Endothelial cell of umbilical vein (primary cell): ENCODE measurements around the gene ANO9. TPM values are rescaled to one million over a fixed set of nuclear protein-coding genes. Genes with fewer than 3 reads are reported as not detected.
A peak's percentile ranks its signal among the peaks of the same experiment; 100 is the strongest.

ENCODE experiments used
- BruUV-seq: library from RNA; stranded (reverse); fragments of 400-500 nt; replicated peaks from 2 replicates; lab custom pipeline; 2021; lab: Mats Ljungman, UMichigan
- CTCF ChIA-PET: fragments of 300-600, 350-600 bp; sonication (Branson Sonifier 250); formaldehyde crosslinking; loops from one replicate; lab custom pipeline; 2021; ENCODE audit warnings: antibody characterized with exemption, inconsistent platforms; lab: Charles Lee
- POLR2A ChIA-PET: fragments of 300-600, 350-600 bp; sonication (Branson Sonifier 250); formaldehyde crosslinking; loops from one replicate; lab custom pipeline; 2021; ENCODE audit warnings: antibody characterized with exemption, inconsistent platforms; lab: Charles Lee
- DNase-seq: peaks from one replicate; pipeline ENCODE4 v3.0.0-alpha.2; 2011; ENCODE audit warnings: low read depth, low spot score
- FAIRE-seq: peaks from 2 replicates; lab custom pipeline; 2011; peaks lifted over from hg19 to GRCh38; lab: Jason Lieb, UNC
- H2AFZ ChIP-seq: 2 replicates; pipeline ENCODE4 v1.6.0; 2012; ENCODE audit warnings: low read depth, low read length, control low read depth, inconsistent platforms
- H3K27ac ChIP-seq: 2 replicates; pipeline ENCODE4 v1.5.1; 2011; ENCODE audit warnings: low read depth, mild to moderate bottlenecking, control low read depth, low read length, moderate library complexity; ENCODE audit not compliant: insufficient read depth
- H3K27me3 ChIP-seq, 2 experiments: 2 replicates each; pipeline versions ENCODE4 v1.6.0 to v1.6.1; 2011; ENCODE audit warnings: low read length in 2 of 2, mixed read lengths in 1 of 2; ENCODE audit not compliant: control insufficient read depth in 2 of 2, insufficient read depth in 2 of 2
- H3K36me3 ChIP-seq, 2 experiments: 2 replicates in 1 of 2; 3 replicates in 1 of 2; pipeline ENCODE4 v1.5.1; 2011; ENCODE audit warnings: low read length in 2 of 2, mild to moderate bottlenecking in 1 of 2, moderate library complexity in 1 of 2; ENCODE audit not compliant: control insufficient read depth in 2 of 2, insufficient read depth in 2 of 2; ENCODE audit errors: extremely low read depth in 1 of 2
- H3K4me1 ChIP-seq: 3 replicates; pipeline ENCODE4 v1.5.1; 2011; ENCODE audit warnings: mild to moderate bottlenecking, low read length; ENCODE audit not compliant: control insufficient read depth, insufficient read depth; ENCODE audit errors: extremely low read depth
- H3K4me2 ChIP-seq: 2 replicates; pipeline ENCODE4 v1.6.1; 2011; ENCODE audit warnings: low read length, control low read depth, mixed read lengths; ENCODE audit not compliant: insufficient read depth
- H3K4me3 ChIP-seq, 3 experiments: fragments of 200-600 bp in 1 of 3; sonication (generic), shearing (Covaris generic) in 1 of 3; replicated peaks in 1 of 3; 2 replicates each; pipeline ENCODE4 v1.5.1; 2011 to 2016; ENCODE audit warnings: control low read depth in 3 of 3, low read length in 3 of 3, mild to moderate bottlenecking in 2 of 3, inconsistent platforms in 1 of 3, low read depth in 1 of 3, moderate library complexity in 1 of 3; ENCODE audit not compliant: insufficient read depth in 1 of 3
- H3K79me2 ChIP-seq: 2 replicates; pipeline ENCODE4 v1.6.0; 2012; ENCODE audit warnings: low read length, inconsistent platforms; ENCODE audit not compliant: control insufficient read depth, insufficient read depth
- H3K9ac ChIP-seq: replicated peaks from 2 replicates; pipeline ENCODE3; 2011; ENCODE audit warnings: low read length, control low read depth; ENCODE audit not compliant: insufficient read depth; ENCODE audit errors: extremely low read depth
- H3K9me1 ChIP-seq: replicated peaks from 3 replicates; pipeline ENCODE4 v1.6.0; 2011; ENCODE audit warnings: mild to moderate bottlenecking, low read length; ENCODE audit not compliant: control insufficient read depth, insufficient read depth; ENCODE audit errors: extremely low read depth
- H3K9me3 ChIP-seq: replicated peaks from 2 replicates; pipeline ENCODE4 v1.5.1; 2012; ENCODE audit warnings: low read length, inconsistent platforms; ENCODE audit not compliant: control insufficient read depth, insufficient read depth
- H4K20me1 ChIP-seq: replicated peaks from 2 replicates; pipeline ENCODE3; 2011; ENCODE audit warnings: mild to moderate bottlenecking, low read length; ENCODE audit not compliant: control insufficient read depth, insufficient read depth; ENCODE audit errors: extremely low read depth
- CTCF ChIP-seq, 2 donors: IDR thresholded peaks; 1 replicate in 1 of 2; 2 replicates in 1 of 2; pipeline ENCODE4 v1.5.1; 2011; ENCODE audit warnings: low read length in 2 of 2, mild to moderate bottlenecking in 2 of 2, moderate library complexity in 2 of 2, control low read depth in 1 of 2, inconsistent platforms in 1 of 2, low read depth in 1 of 2; ENCODE audit not compliant: insufficient read depth in 1 of 2; ENCODE audit errors: extremely low read depth in 1 of 2
- EZH2 ChIP-seq: IDR thresholded peaks from 2 replicates; pipeline ENCODE4 v1.6.1; 2012; ENCODE audit warnings: borderline replicate concordance, low read depth, mild to moderate bottlenecking, moderate library complexity, low read length, inconsistent platforms; ENCODE audit not compliant: severe bottlenecking
- FOS ChIP-seq: IDR thresholded peaks from 2 replicates; pipeline ENCODE4 v1.6.1; 2011; ENCODE audit warnings: mild to moderate bottlenecking, low read length, moderate library complexity, borderline replicate concordance; ENCODE audit not compliant: insufficient read depth
- GATA2 ChIP-seq: IDR thresholded peaks from 2 replicates; pipeline ENCODE4 v1.7.0; 2011; ENCODE audit warnings: low read depth, mild to moderate bottlenecking, moderate library complexity, mixed read lengths, low read length; ENCODE audit not compliant: insufficient read length, insufficient read depth
- MAX ChIP-seq: IDR thresholded peaks from 2 replicates; pipeline ENCODE4 v1.6.1; 2011; ENCODE audit not compliant: insufficient read depth, insufficient read length
- POLR2A ChIP-seq: IDR thresholded peaks from 2 replicates; pipeline ENCODE4 v1.6.1; 2012; ENCODE audit warnings: low read depth, mild to moderate bottlenecking, control low read depth, low read length
- POLR2AphosphoS5 ChIP-seq: IDR thresholded peaks from 2 replicates; pipeline ENCODE4 v1.6.1; 2012; ENCODE audit warnings: low read depth, mild to moderate bottlenecking, control low read depth, low read length, moderate library complexity; ENCODE audit not compliant: insufficient read depth
- dilution Hi-C: fragments of 300-500 bp; cut with MboI; formaldehyde crosslinking; loops from one replicate; pipeline ENCODE4 v1.15.0; 2019; ENCODE audit warnings: low sequenced_read_pairs; ENCODE audit not compliant: extremely low pct_ligation_motif_present
- intact Hi-C: fragments of 100-400 bp; cut with micrococcal nuclease; formaldehyde crosslinking; loops from one replicate; pipeline ENCODE4 v1.10.0; 2022
- polyA plus RNA-seq, 4 experiments: library from polyadenylated mRNA; depleted of rRNA in 3 of 4; stranded (reverse) in 3 of 4; unstranded in 1 of 4; fragments of >200 nt; gene quantifications; 2 replicates each; pipeline versions ENCODE4 v1.2.1 to v1.2.3, GENCODE V29; 2011 to 2012; ENCODE audit warnings: missing spikeins in 1 of 4
- total RNA-seq: library from RNA; stranded (reverse); gene quantifications from 2 replicates; pipeline ENCODE4 v1.2.3, GENCODE V29; 2021

The ANO9 gene
- total and polyA plus RNA-seq, 2 donors (not counting 3 experiments of a cell fraction or from before 2014, with no cell fraction given): 0.23 TPM; not detected in 1

- CTCF ChIA-PET: interaction anchor here (0.9 to 2.4 kb wide), 13 partner anchors 9 to 146 kb away, joined by 3 to 55 read pairs (median 7); partner anchors contain the start of gene PTDSS2
- no TSS peak for BruUV-seq
- intact Hi-C loops: loop anchor here (1.0 kb wide), 1 partner anchor 52 kb away; no protein-coding TSS in a partner anchor
- H3K9me1 ChIP-seq: no peaks in the 10 kb centered on the region
- TF ChIP-seq GATA2 (no peak), MAX (no peak), POLR2A (no peak), POLR2AphosphoS5 (no peak), EZH2 (no peak), FOS (no peak), CTCF (IDR thresholded peaks at IDR 0.05; ENCODE audit: extremely low read depth in 1 of 2, insufficient read depth in 1 of 2, low read depth in 1 of 2, low read length in 2 of 2) (peak; percentile 17 to 53)
- no peaks in the 10 kb centered on the region for H4K20me1 ChIP-seq
- H3K27ac ChIP-seq: no peak overlapping the region
- H3K4me3 ChIP-seq: peak overlapping the region in 2 of 3 experiments; percentile 6 to 35
- POLR2A ChIA-PET: interaction anchor here (0.7 kb wide), 2 partner anchors 91 to 146 kb away, joined by 3 to 5 read pairs; no protein-coding TSS in a partner anchor
- FAIRE-seq: no peak
- peaks cover 0 to 3% of the 10 kb centered on the region in 2 experiments for H3K27me3 ChIP-seq
- peaks cover 2% of the 10 kb centered on the region for H3K4me1 ChIP-seq
- no peak overlapping the region for H3K9ac ChIP-seq
- peak overlapping the region; percentile 86 for H2AFZ ChIP-seq
- peak; percentile 40 for DNase-seq
- no peaks in the 10 kb centered on the region for H3K36me3 ChIP-seq
- no peaks in the 10 kb centered on the region for H3K79me2 ChIP-seq
- H3K4me2 ChIP-seq: peak overlapping the region; percentile 45
- H3K9me3 ChIP-seq: no peaks in the 10 kb centered on the region
- dilution Hi-C loops: no loop called here
These were observed 45.3 kb downstream of the ANO9 start for GRCh38 chr11:396511-396947.
